Kidney (tissue), 14 donors: ENCODE measurements around the gene RAB3IP. TPM values are rescaled to one million over a fixed set of nuclear protein-coding genes. Genes with fewer than 3 reads are reported as not detected.

ENCODE experiments used
- DNase-seq, 5 donors: peaks; one replicate each; pipeline ENCODE4 v3.0.0-alpha.2; 2013 to 2020
- FAIRE-seq: peaks from 2 replicates; lab custom pipeline; 2012; peaks lifted over from hg19 to GRCh38; lab: Jason Lieb, UNC
- H3K27ac ChIP-seq, 2 donors: one replicate each; pipeline ENCODE4 v1.7.0; 2013; ENCODE audit warnings: low read depth in 2 of 2, low read length in 2 of 2, inconsistent platforms in 1 of 2
- H3K27me3 ChIP-seq: one replicate; pipeline ENCODE4 v1.7.1; 2013; ENCODE audit warnings: low read length, inconsistent platforms; ENCODE audit not compliant: control insufficient read depth, insufficient read depth
- H3K36me3 ChIP-seq, 3 donors: one replicate each; pipeline versions ENCODE4 v1.7.0 to v1.7.1; 2013; ENCODE audit warnings: low read length in 3 of 3, control low read depth in 1 of 3, inconsistent platforms in 1 of 3; ENCODE audit not compliant: insufficient read depth in 3 of 3, control insufficient read depth in 2 of 3
- H3K4me1 ChIP-seq, 3 donors: one replicate each; pipeline versions ENCODE4 v1.7.0 to v1.7.1; 2013; ENCODE audit warnings: low read length in 3 of 3, inconsistent platforms in 1 of 3, low read depth in 1 of 3; ENCODE audit not compliant: control insufficient read depth in 2 of 3, insufficient read depth in 2 of 3
- H3K4me3 ChIP-seq, 3 donors: one replicate each; pipeline versions ENCODE4 v1.7.0 to v1.8.1; 2013; ENCODE audit warnings: low read length in 3 of 3, control low read depth in 1 of 3, inconsistent platforms in 1 of 3
- H3K9ac ChIP-seq, 3 donors: one replicate each; pipeline versions ENCODE4 v1.7.0 to v1.7.1; 2013; ENCODE audit warnings: low read length in 3 of 3, control low read depth in 1 of 3, inconsistent platforms in 1 of 3
- H3K9me3 ChIP-seq, 3 donors: one replicate each; pipeline versions ENCODE4 v1.7.0 to v1.7.1; 2013; ENCODE audit warnings: low read length in 3 of 3, control low read depth in 1 of 3, inconsistent platforms in 1 of 3; ENCODE audit not compliant: control insufficient read depth in 2 of 3, insufficient read depth in 1 of 3
- intact Hi-C: fragments of 100-400 bp; cut with DNase I; formaldehyde crosslinking; loops from one replicate; pipeline ENCODE4 v1.11.1; 2022
- polyA plus RNA-seq: library from polyadenylated mRNA; stranded (reverse); fragments of 350-450 nt; fragmentation: Illumina TruSeq; extraction: RNeasy Lipid Tissue Mini Kit (QIAGEN cat#74804); gene quantifications from one replicate; pipeline ENCODE4 v1.2.3, GENCODE V29; 2014; ENCODE audit warnings: low read depth, low replicate concordance; ENCODE audit not compliant: insufficient read depth
- total RNA-seq: library from RNA; stranded (reverse); fragmentation: NEBNext Ultra II Directional; extraction: Animal tissue kit (Norgen Biotek cat#: 25700); gene quantifications from one replicate; pipeline ENCODE4 v1.2.1, GENCODE V29; 2021
- TF ChIP-seq, protein P1 (sequence below): IDR thresholded peaks from 3 replicates; pipeline ENCODE4 v1.5.1; 2012; ENCODE audit warnings: mild to moderate bottlenecking, moderate library complexity, borderline replicate concordance; ENCODE audit not compliant: insufficient read depth; ENCODE audit errors: extremely low read depth
- donor health status: control.
- donor health status: control.
- donor health status: control.
- donor health status: control.
- donor health status: control.
- donor health status: DM: yes; HTN: yes; CAD: no.
- donor health status: Normal renal cell carcinoma (clear cell type).

RAB3IP gene
- total and polyA plus RNA-seq, 2 donors from 2014 or later = 58.4 to 73.6 TPM

DNA sequence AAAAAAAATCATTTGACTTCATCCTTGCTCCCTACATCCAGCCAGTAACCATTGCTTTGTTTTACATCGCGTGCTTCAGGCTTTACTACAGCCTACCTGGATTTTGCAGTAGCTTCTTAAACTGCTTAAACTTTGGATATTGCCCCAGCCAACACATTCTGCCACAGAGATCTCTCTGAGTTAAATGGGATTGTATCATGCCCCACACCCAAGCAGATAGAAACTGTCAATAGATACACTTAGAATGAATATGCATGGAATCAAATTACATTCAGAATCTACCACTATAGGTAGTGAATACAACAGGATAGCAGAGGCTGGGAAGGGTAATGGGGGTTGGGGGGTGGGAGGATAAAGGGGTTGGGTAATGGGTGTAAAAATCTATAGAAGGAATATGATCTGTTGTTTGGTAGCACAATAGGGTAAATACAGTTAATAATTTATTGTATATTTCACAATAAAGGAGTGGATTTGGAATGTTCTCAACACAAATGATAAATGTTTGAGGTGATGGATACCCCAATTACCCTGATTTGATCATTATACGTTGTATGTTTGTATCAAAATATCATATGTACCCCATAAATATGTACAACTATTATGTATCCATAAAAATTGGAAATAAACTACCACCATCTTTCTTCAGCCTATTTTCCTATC lies 83.7 kb downstream of the RAB3IP start:
- H3K27ac ChIP-seq = no peak overlapping the region
- H3K27me3 ChIP-seq = no peaks in the 10 kb centered on the region
- intact Hi-C loops = no loop called here
- no peak overlapping the region for H3K9ac ChIP-seq
- TF ChIP-seq, protein P1, sequence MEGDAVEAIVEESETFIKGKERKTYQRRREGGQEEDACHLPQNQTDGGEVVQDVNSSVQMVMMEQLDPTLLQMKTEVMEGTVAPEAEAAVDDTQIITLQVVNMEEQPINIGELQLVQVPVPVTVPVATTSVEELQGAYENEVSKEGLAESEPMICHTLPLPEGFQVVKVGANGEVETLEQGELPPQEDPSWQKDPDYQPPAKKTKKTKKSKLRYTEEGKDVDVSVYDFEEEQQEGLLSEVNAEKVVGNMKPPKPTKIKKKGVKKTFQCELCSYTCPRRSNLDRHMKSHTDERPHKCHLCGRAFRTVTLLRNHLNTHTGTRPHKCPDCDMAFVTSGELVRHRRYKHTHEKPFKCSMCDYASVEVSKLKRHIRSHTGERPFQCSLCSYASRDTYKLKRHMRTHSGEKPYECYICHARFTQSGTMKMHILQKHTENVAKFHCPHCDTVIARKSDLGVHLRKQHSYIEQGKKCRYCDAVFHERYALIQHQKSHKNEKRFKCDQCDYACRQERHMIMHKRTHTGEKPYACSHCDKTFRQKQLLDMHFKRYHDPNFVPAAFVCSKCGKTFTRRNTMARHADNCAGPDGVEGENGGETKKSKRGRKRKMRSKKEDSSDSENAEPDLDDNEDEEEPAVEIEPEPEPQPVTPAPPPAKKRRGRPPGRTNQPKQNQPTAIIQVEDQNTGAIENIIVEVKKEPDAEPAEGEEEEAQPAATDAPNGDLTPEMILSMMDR = no peak
- no peak for DNase-seq
- no peak for FAIRE-seq
- no peaks in the 10 kb centered on the region for H3K36me3 ChIP-seq
- no peaks in the 10 kb centered on the region for H3K4me1 ChIP-seq
- H3K9me3 ChIP-seq = no peaks in the 10 kb centered on the region
- no peak overlapping the region for H3K4me3 ChIP-seq

DNA sequence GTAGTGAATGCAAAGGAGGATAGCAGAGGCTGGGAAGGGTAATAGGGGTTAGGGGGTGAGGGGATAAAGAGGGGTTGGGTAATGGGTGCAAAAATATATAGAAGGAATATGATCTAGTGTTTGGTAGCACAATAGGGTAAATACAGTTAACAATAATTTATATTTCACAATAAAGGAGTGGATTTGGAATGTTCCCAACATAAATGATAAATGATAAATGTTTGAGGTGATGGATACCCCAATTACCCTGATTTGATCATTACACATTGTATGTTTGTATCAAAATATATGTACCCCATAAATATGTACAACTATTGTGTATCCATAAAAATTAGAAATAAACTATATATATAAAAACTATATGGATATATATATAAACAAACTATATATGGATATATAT lies 85.4 kb downstream of the RAB3IP start:
- TF ChIP-seq, protein P1 = no peak
- no peak overlapping the region for H3K9ac ChIP-seq
- H3K36me3 ChIP-seq = no peaks in the 10 kb centered on the region
- no peak overlapping the region for H3K27ac ChIP-seq
- H3K4me1 ChIP-seq = no peaks in the 10 kb centered on the region
- no peaks in the 10 kb centered on the region for H3K9me3 ChIP-seq
- intact Hi-C loops = no loop called here
- no peaks in the 10 kb centered on the region for H3K27me3 ChIP-seq
- H3K4me3 ChIP-seq = no peak overlapping the region
- no peak for FAIRE-seq
- no peak for DNase-seq

DNA sequence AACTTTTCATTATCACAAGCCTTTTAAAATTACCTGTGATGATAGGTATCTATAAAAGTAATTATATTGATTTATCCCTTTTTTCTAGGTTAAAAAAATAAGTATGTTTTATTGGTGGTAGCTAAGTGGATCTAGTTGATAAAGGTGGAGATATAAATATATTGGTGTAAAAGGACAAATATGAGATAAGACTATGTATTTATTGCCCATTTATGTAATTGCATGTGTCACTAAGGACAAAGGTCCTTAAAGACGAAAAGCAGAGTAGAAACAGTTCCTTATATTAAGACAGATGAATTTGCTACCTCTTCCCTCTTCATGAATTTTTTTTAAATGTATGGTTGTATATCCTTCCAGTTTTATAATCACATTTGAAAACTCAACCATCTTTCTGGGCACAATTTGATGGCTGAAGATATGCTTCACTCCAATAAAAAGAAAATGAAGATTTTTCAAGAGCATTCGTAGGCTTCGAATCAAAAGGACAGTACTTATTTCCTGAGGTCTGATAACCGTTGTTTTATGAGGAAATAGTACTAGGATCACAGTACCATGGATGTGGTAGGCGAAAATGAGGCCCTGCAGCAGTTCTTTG lies 86.4 kb downstream of the RAB3IP start, which contains the start of gene MYRFL:
TSS of gene MYRFL (plus strand) at position 262 of the 595 bp plus-strand sequence. CDS start at position 553, 291 bp downstream.
- H3K4me1 ChIP-seq = no peaks in the 10 kb centered on the region
- TF ChIP-seq, protein P1 = no peak
- no peak within 1 kb of the TSS for H3K9ac ChIP-seq
- FAIRE-seq (no peak), DNase-seq (no peak)
- no peak within 1 kb of the TSS for H3K27ac ChIP-seq
- no peak within 1 kb of the TSS for H3K4me3 ChIP-seq
- intact Hi-C loops = no loop called here
- no peaks in the 10 kb centered on the region for H3K36me3 ChIP-seq
- no peaks in the 10 kb centered on the region for H3K9me3 ChIP-seq
- H3K27me3 ChIP-seq = no peaks in the 10 kb centered on the region
